ENCODE data around the gene RHOD. TPM values are rescaled to one million over a fixed set of nuclear protein-coding genes. Genes with fewer than 3 reads are reported as not detected.

The RHOD gene
- total and polyA plus RNA-seq, 2 of the 8 experiments (the other 6 are each of a cell fraction or from before 2014, with no cell fraction given), result 12.1 to 17.6 TPM

DNA sequence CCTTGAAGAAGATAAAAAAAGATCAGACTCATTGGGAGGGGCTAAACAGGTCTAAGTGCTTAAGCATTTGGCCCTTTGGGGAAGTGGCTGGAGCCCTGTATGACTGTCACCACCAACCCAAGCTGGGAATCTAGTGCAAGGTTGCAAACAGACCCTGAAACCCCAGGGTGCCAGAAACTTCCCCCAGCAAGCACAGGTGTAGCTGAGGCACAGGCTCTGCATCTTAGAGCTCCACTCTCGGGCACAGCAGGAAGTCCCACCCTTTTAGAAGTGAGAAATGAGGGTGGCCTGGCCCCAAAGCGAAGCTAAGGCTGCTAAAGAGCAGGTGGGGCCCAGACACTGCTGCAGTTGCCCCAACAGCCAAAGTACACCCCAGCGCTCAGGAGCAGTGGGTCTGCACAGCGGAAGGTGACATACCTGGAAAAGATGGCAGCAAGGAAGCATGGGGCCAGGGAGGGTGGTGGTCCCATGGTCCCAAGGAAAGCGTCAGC is 56.6 kb downstream of the RHOD start:
- Histone ChIP-seq H4K20me1 (replicated peaks in 1 of 2; ENCODE audit: control insufficient read depth in 1 of 2, insufficient read depth in 2 of 2, low read length in 2 of 2) (no peaks in the 10 kb centered on the region), H3K27ac (ENCODE audit: low read depth, low read length) (no peak overlapping the region), H2BK120ac (replicated peaks; ENCODE audit: low read depth, low read length) (no peak overlapping the region), H2AFZ (ENCODE audit: low read length) (no peak overlapping the region), H3K4me3 (ENCODE audit: extremely low read depth in 1 of 4, insufficient read depth in 2 of 4, low read depth in 3 of 4, low read length in 4 of 4) (no peak overlapping the region), H4K8ac (ENCODE audit: extremely low read depth, insufficient read depth, low read length) (no peak overlapping the region), H4K5ac (ENCODE audit: insufficient read length, low read depth, low read length) (no peak overlapping the region), H3K79me1 (ENCODE audit: low read depth, low read length) (no peaks in the 10 kb centered on the region), H3K27me3 (replicated peaks in 1 of 4; ENCODE audit: control insufficient read depth in 3 of 4, extremely low read depth in 1 of 4, insufficient read depth in 3 of 4, low read length in 3 of 4) (no peaks in the 10 kb centered on the region), H3K4ac (replicated peaks; ENCODE audit: insufficient read length, low read depth, low read length) (no peak overlapping the region), H3K23ac (ENCODE audit: insufficient read length) (no peak overlapping the region), H2BK12ac (ENCODE audit: low read depth, low read length) (no peak overlapping the region), H3K18ac (ENCODE audit: extremely low read depth, low read length) (no peak overlapping the region), H3K23me2 (ENCODE audit: low read depth, low read length) (peaks cover 3% of the 10 kb centered on the region; the same call in 1 of the 2 replicates), H3K4me1 (replicated peaks in 1 of 4; ENCODE audit: control insufficient read depth in 3 of 4, insufficient read depth in 4 of 4, low read length in 3 of 4) (peaks cover 0 to 12% (median 4%) of the 10 kb centered on the region in 4 experiments; a peak in 4 of 7 replicates), H3K56ac (replicated peaks; ENCODE audit: insufficient read length, low read depth, low read length) (no peak overlapping the region), H3K79me2 (ENCODE audit: control insufficient read depth in 1 of 2, insufficient read depth in 2 of 2, low read length in 2 of 2) (no peaks in the 10 kb centered on the region), H2BK5ac (ENCODE audit: low read depth, low read length) (no peak overlapping the region), H4K91ac (replicated peaks; ENCODE audit: insufficient read length, low read length) (no peak overlapping the region), H2BK15ac (ENCODE audit: low read length) (no peak overlapping the region), H3K36me3 (ENCODE audit: control insufficient read depth in 2 of 4, insufficient read depth in 4 of 4, low read length in 3 of 4) (no peaks in the 10 kb centered on the region), H2AK5ac (ENCODE audit: low read depth, low read length) (no peak overlapping the region), H3K14ac (ENCODE audit: insufficient read length) (peak overlapping the region; percentile 23), H3K9me3 (ENCODE audit: insufficient read depth in 2 of 2, low read depth in 1 of 2, low read length in 1 of 2) (no peaks in the 10 kb centered on the region), H2BK20ac (ENCODE audit: low read length) (no peak overlapping the region), H3K9ac (replicated peaks in 1 of 4; ENCODE audit: extremely low read depth in 1 of 4, low read depth in 3 of 4, low read length in 3 of 4) (no peak overlapping the region), H3K4me2 (ENCODE audit: insufficient read depth in 1 of 2, low read depth in 2 of 2, low read length in 2 of 2) (no peak overlapping the region)
- TF ChIP-seq EGR1 (IDR thresholded peaks at IDR 0.05; ENCODE audit: borderline replicate concordance, low read depth, low read length) (no peak), NRF1 (IDR thresholded peaks at IDR 0.05; ENCODE audit: low read depth, low read length) (no peak)
- WGBS, 2 experiments (ENCODE audit: extremely low coverage in 1 of 2, insufficient coverage in 1 of 2, insufficient read length in 1 of 2, insufficient replicate concordance in 2 of 2, low coverage in 1 of 2, low lambda C conversion rate in 2 of 2, missing lambda C conversion rate in 1 of 2), result 95% methylated on average over 5 of the region's 5 CpGs; no CpG with 5 or more reads in 1 of the 2 experiments
- FAIRE-seq (no peak), DNase-seq (ENCODE audit: low read depth in 1 of 2, low spot score in 2 of 2) (no peak)
- ChIA-PET POLR2A (ENCODE audit: partially characterized antibody) (interaction anchor here (0.6 kb wide), 1 partner anchor 10 kb away, joined by 3 read pairs; no protein-coding TSS in a partner anchor), CTCF (ENCODE audit: partially characterized antibody) (interaction anchor here (1.0 to 1.6 kb wide), 3 partner anchors 31 to 54 kb away, joined by 3 to 5 read pairs (median 4); no protein-coding TSS in a partner anchor)

Data from H1 (cell line).